ENCODE data around the gene IFITM1. TPM values are rescaled to one million over a fixed set of nuclear protein-coding genes. Genes with fewer than 3 reads are reported as not detected.
"Not testable (repeated sequence)": the region's sequence is repeated elsewhere in the genome, so short reads cannot be mapped to it uniquely, and the experiment has no call there.

IFITM1 gene
- total and polyA plus RNA-seq, 9 of the 15 experiments (the other 6 are each of a cell fraction or from before 2014, with no cell fraction given): 691 to 5,579 (median 974) TPM

DNA sequence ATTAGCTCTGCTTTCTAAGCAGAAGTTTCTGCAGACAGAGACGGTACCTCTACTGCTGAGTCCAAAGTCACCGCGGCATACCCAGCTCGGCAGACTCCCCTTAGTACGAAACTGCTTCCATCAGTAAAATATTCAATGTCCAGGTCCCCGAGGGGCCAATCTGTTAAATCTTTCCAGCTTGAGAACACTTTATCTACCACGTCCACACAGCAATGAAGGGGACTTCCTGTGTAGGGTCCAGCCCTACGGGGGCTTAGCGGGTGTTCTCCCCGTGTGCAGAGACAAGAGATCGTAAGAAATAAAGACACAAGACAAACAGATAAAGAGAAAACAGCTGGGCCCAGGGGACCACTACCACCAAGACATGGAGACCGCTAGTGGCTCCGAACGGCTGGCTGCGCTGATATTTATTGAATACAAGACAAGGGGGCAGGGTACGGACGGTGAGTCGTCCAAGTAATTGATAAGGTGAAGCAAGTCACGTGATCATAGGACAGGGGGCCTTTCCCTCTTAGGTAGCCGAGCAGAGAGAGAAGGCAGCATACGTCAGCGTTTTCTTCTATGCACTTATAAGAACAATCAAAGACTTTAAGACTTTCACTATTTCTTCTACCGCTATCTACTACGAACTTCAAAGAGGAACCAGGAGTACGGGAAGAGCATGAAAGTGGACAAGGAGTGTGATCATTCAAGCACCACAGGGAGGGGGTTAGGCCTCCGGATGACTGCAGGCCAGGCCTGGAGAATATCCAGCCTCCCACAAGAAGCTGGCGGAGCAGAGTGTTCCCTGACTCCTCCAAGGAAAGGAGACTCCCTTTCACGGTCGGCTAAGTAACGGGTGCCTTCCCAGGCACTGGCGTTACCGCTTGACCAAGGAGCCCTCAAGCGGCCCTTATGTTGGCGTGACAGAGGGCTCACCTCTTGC is 11.0 kb downstream of the IFITM1 start (continued):
- TF ChIP-seq, protein P1, sequence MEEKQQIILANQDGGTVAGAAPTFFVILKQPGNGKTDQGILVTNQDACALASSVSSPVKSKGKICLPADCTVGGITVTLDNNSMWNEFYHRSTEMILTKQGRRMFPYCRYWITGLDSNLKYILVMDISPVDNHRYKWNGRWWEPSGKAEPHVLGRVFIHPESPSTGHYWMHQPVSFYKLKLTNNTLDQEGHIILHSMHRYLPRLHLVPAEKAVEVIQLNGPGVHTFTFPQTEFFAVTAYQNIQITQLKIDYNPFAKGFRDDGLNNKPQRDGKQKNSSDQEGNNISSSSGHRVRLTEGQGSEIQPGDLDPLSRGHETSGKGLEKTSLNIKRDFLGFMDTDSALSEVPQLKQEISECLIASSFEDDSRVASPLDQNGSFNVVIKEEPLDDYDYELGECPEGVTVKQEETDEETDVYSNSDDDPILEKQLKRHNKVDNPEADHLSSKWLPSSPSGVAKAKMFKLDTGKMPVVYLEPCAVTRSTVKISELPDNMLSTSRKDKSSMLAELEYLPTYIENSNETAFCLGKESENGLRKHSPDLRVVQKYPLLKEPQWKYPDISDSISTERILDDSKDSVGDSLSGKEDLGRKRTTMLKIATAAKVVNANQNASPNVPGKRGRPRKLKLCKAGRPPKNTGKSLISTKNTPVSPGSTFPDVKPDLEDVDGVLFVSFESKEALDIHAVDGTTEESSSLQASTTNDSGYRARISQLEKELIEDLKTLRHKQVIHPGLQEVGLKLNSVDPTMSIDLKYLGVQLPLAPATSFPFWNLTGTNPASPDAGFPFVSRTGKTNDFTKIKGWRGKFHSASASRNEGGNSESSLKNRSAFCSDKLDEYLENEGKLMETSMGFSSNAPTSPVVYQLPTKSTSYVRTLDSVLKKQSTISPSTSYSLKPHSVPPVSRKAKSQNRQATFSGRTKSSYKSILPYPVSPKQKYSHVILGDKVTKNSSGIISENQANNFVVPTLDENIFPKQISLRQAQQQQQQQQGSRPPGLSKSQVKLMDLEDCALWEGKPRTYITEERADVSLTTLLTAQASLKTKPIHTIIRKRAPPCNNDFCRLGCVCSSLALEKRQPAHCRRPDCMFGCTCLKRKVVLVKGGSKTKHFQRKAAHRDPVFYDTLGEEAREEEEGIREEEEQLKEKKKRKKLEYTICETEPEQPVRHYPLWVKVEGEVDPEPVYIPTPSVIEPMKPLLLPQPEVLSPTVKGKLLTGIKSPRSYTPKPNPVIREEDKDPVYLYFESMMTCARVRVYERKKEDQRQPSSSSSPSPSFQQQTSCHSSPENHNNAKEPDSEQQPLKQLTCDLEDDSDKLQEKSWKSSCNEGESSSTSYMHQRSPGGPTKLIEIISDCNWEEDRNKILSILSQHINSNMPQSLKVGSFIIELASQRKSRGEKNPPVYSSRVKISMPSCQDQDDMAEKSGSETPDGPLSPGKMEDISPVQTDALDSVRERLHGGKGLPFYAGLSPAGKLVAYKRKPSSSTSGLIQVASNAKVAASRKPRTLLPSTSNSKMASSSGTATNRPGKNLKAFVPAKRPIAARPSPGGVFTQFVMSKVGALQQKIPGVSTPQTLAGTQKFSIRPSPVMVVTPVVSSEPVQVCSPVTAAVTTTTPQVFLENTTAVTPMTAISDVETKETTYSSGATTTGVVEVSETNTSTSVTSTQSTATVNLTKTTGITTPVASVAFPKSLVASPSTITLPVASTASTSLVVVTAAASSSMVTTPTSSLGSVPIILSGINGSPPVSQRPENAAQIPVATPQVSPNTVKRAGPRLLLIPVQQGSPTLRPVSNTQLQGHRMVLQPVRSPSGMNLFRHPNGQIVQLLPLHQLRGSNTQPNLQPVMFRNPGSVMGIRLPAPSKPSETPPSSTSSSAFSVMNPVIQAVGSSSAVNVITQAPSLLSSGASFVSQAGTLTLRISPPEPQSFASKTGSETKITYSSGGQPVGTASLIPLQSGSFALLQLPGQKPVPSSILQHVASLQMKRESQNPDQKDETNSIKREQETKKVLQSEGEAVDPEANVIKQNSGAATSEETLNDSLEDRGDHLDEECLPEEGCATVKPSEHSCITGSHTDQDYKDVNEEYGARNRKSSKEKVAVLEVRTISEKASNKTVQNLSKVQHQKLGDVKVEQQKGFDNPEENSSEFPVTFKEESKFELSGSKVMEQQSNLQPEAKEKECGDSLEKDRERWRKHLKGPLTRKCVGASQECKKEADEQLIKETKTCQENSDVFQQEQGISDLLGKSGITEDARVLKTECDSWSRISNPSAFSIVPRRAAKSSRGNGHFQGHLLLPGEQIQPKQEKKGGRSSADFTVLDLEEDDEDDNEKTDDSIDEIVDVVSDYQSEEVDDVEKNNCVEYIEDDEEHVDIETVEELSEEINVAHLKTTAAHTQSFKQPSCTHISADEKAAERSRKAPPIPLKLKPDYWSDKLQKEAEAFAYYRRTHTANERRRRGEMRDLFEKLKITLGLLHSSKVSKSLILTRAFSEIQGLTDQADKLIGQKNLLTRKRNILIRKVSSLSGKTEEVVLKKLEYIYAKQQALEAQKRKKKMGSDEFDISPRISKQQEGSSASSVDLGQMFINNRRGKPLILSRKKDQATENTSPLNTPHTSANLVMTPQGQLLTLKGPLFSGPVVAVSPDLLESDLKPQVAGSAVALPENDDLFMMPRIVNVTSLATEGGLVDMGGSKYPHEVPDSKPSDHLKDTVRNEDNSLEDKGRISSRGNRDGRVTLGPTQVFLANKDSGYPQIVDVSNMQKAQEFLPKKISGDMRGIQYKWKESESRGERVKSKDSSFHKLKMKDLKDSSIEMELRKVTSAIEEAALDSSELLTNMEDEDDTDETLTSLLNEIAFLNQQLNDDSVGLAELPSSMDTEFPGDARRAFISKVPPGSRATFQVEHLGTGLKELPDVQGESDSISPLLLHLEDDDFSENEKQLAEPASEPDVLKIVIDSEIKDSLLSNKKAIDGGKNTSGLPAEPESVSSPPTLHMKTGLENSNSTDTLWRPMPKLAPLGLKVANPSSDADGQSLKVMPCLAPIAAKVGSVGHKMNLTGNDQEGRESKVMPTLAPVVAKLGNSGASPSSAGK (IDR thresholded peaks at IDR 0.05): peak; percentile 75
- peak; percentile 28; the same call in 1 of the 2 replicates for TF ChIP-seq JUND (IDR thresholded peaks at IDR 0.05; ENCODE audit: borderline replicate concordance, low read depth, low read length)
- not testable (repeated sequence) for TF ChIP-seq JUND (tag; IDR thresholded peaks at IDR 0.05; ENCODE audit: borderline replicate concordance, low read depth, low read length)
- peak; percentile 29; the same call in 1 of the 2 replicates for TF ChIP-seq POLR2AphosphoS5 (IDR thresholded peaks at IDR 0.05; ENCODE audit: control insufficient read depth, insufficient read depth, low read depth, low read length)
- TF ChIP-seq BHLHE40 (IDR thresholded peaks at IDR 0.05; ENCODE audit: low read length): peak; percentile 85
- TF ChIP-seq ZNF589 (CRISPR knock-in tag; IDR thresholded peaks at IDR 0.05; ENCODE audit: low read depth): peak; percentile 31; the same call in 1 of the 2 replicates
- TF ChIP-seq POLR2B (IDR thresholded peaks at IDR 0.05; ENCODE audit: low read depth, partially characterized antibody): peak; percentile 42
- 0 out of 2 replicates have a peak, but pooled peaks have one; percentile 14 for TF ChIP-seq CREM (IDR thresholded peaks at IDR 0.05; ENCODE audit: low read depth)
- 0 out of 2 replicates have a peak, but pooled peaks have one; percentile 42 for TF ChIP-seq ATF7 (IDR thresholded peaks at IDR 0.05)
- peak; percentile 11; the same call in 1 of the 2 replicates for TF ChIP-seq TCF3 (CRISPR knock-in tag; IDR thresholded peaks at IDR 0.05)
- TF ChIP-seq USF2 (CRISPR knock-in tag; IDR thresholded peaks at IDR 0.05): peak; percentile 82
- TF ChIP-seq NFRKB (IDR thresholded peaks at IDR 0.05; ENCODE audit: low read depth): 0 out of 2 replicates have a peak, but pooled peaks have one; percentile 59
- peak; percentile 40 for TF ChIP-seq VEZF1 (CRISPR knock-in tag; IDR thresholded peaks at IDR 0.05)

Measured in K562 (cell line).